ENCODE results near the gene SUMO3.

Gene SUMO3

GRCh38 chr21:44763050-44763378, 54.8 kb downstream of the SUMO3 start:
- Histone ChIP-seq H3K4me1 (ENCODE audit: control insufficient read depth, low read length) (no peaks in the 10 kb centered on the region), H3K4me3 (ENCODE audit: low read length) (no peak overlapping the region), H3K9me3 (ENCODE audit: control insufficient read depth, insufficient read depth, low read length) (no peaks in the 10 kb centered on the region), H3K36me3 (ENCODE audit: control insufficient read depth, low read length) (no peaks in the 10 kb centered on the region; the same call in 1 of the 2 replicates), H3K79me2 (ENCODE audit: control insufficient read depth, low read length) (no peaks in the 10 kb centered on the region), H3K27ac (ENCODE audit: low read depth, low read length) (no peak overlapping the region), H4K20me1 (ENCODE audit: control insufficient read depth, insufficient read depth, low read depth, low read length) (no peaks in the 10 kb centered on the region), H3K9me2 (replicated peaks; ENCODE audit: control insufficient read depth, low read length) (no peaks in the 10 kb centered on the region), H3K4me2 (ENCODE audit: low read length) (no peak overlapping the region), H3K27me3 (ENCODE audit: control insufficient read depth, low read length) (no peaks in the 10 kb centered on the region), H3F3A (ENCODE audit: control insufficient read depth, insufficient read depth) (no peaks in the 10 kb centered on the region)
- TF ChIP-seq EZH2phosphoT487 (IDR thresholded peaks at IDR 0.05; ENCODE audit: borderline replicate concordance, low read length) (no peak), CTCF (IDR thresholded peaks at IDR 0.05; ENCODE audit: low read depth, low read length, poor library complexity, severe bottlenecking) (no peak)

- no peaks in the 10 kb centered on the region for H3K4me1 ChIP-seq (ENCODE audit: control insufficient read depth, low read length)
- H3K27me3 ChIP-seq (ENCODE audit: control insufficient read depth, low read length), result no peaks in the 10 kb centered on the region
- TF ChIP-seq EZH2phosphoT487 (IDR thresholded peaks at IDR 0.05; ENCODE audit: borderline replicate concordance, low read length) (no peak), CTCF (IDR thresholded peaks at IDR 0.05; ENCODE audit: low read depth, low read length, poor library complexity, severe bottlenecking) (no peak)
- no peaks in the 10 kb centered on the region for H3K9me3 ChIP-seq (ENCODE audit: control insufficient read depth, insufficient read depth, low read length)
- H3F3A ChIP-seq (ENCODE audit: control insufficient read depth, insufficient read depth), result no peaks in the 10 kb centered on the region
- H4K20me1 ChIP-seq (ENCODE audit: control insufficient read depth, insufficient read depth, low read depth, low read length), result no peaks in the 10 kb centered on the region
- no peaks in the 10 kb centered on the region for H3K9me2 ChIP-seq (replicated peaks; ENCODE audit: control insufficient read depth, low read length)
- H3K36me3 ChIP-seq (ENCODE audit: control insufficient read depth, low read length), result no peaks in the 10 kb centered on the region
- H3K4me3 ChIP-seq (ENCODE audit: low read length), result no peak overlapping the region
- H3K4me2 ChIP-seq (ENCODE audit: low read length), result no peak overlapping the region
- H3K79me2 ChIP-seq (ENCODE audit: control insufficient read depth, low read length), result no peaks in the 10 kb centered on the region
- no peak overlapping the region for H3K27ac ChIP-seq (ENCODE audit: low read depth, low read length)
Measured at GRCh38 chr21:44762221-44763049, 55.4 kb downstream of the SUMO3 start.

GRCh38 chr21:44761747-44762208, 56.1 kb downstream of the SUMO3 start:
- H4K20me1 ChIP-seq (ENCODE audit: control insufficient read depth, insufficient read depth, low read depth, low read length), result no peaks in the 10 kb centered on the region
- no peak overlapping the region for H3K27ac ChIP-seq (ENCODE audit: low read depth, low read length)
- H3K4me2 ChIP-seq (ENCODE audit: low read length), result no peak overlapping the region
- H3K79me2 ChIP-seq (ENCODE audit: control insufficient read depth, low read length), result no peaks in the 10 kb centered on the region
- TF ChIP-seq EZH2phosphoT487 (IDR thresholded peaks at IDR 0.05; ENCODE audit: borderline replicate concordance, low read length), result no peak
- no peak for TF ChIP-seq CTCF (IDR thresholded peaks at IDR 0.05; ENCODE audit: low read depth, low read length, poor library complexity, severe bottlenecking)
- H3K9me2 ChIP-seq (replicated peaks; ENCODE audit: control insufficient read depth, low read length), result no peaks in the 10 kb centered on the region
- no peaks in the 10 kb centered on the region for H3K36me3 ChIP-seq (ENCODE audit: control insufficient read depth, low read length)
- H3K4me3 ChIP-seq (ENCODE audit: low read length), result no peak overlapping the region
- H3F3A ChIP-seq (ENCODE audit: control insufficient read depth, insufficient read depth), result no peaks in the 10 kb centered on the region
- no peaks in the 10 kb centered on the region for H3K4me1 ChIP-seq (ENCODE audit: control insufficient read depth, low read length)
- H3K9me3 ChIP-seq (ENCODE audit: control insufficient read depth, insufficient read depth, low read length), result no peaks in the 10 kb centered on the region
- H3K27me3 ChIP-seq (ENCODE audit: control insufficient read depth, low read length), result no peaks in the 10 kb centered on the region

Measured in DOHH2 (cell line).